ENCODE data around the gene PIMREG.

The PIMREG gene

GRCh38 chr17:6427279-6427781 lies 16.9 kb upstream of the PIMREG start:
- Mint-ChIP-seq H3K27ac (peak overlapping the region; percentile 84), H3K27me3 (peaks cover 94% of the 10 kb centered on the region), H3K4me3 (peak overlapping the region; percentile 59), H3K4me1 (peaks cover 19% of the 10 kb centered on the region), H3K36me3 (peaks cover 5% of the 10 kb centered on the region), H3K9me3 (peaks cover 16% of the 10 kb centered on the region)
- DNase-seq, result peak; percentile 85
- CTCF ChIA-PET, result interaction anchor here (0.6 to 1.0 kb wide), 2 partner anchors 8 to 721 kb away, joined by 3 read pairs; partner anchors contain the start of gene AIPL1

- CTCF ChIA-PET, result interaction anchor here (1.2 kb wide), 1 partner anchor 9 kb away, joined by 3 read pairs; no protein-coding TSS in a partner anchor
- H3K27ac Mint-ChIP-seq, result peak overlapping the region; percentile 59
These were observed 15.9 kb upstream of the PIMREG start for GRCh38 chr17:6428207-6428965.

GRCh38 chr17:6429266-6429665 lies 15.0 kb upstream of the PIMREG start:
- H3K9me3 Mint-ChIP-seq, result peaks cover 16% of the 10 kb centered on the region
- DNase-seq, result no peak

More at GRCh38 chr17:6428207-6428965, 15.9 kb upstream of the PIMREG start:
- H3K27me3 Mint-ChIP-seq, result peaks cover 94% of the 10 kb centered on the region
- no peak overlapping the region for H3K4me3 Mint-ChIP-seq
- H3K9me3 Mint-ChIP-seq, result peaks cover 16% of the 10 kb centered on the region
- no peak for DNase-seq
- H3K4me1 Mint-ChIP-seq, result peaks cover 19% of the 10 kb centered on the region
- H3K36me3 Mint-ChIP-seq, result peaks cover 5% of the 10 kb centered on the region

GRCh38 chr17:6430769-6431168 lies 13.5 kb upstream of the PIMREG start:
- CTCF ChIA-PET, result interaction anchor here (0.9 kb wide), 1 partner anchor 18 kb away, joined by 3 read pairs; no protein-coding TSS in a partner anchor
- H3K27me3 Mint-ChIP-seq, result peaks cover 94% of the 10 kb centered on the region
- H3K9me3 Mint-ChIP-seq, result peaks cover 16% of the 10 kb centered on the region
- H3K27ac Mint-ChIP-seq, result no peak overlapping the region
- no peak for DNase-seq
- H3K36me3 Mint-ChIP-seq, result peaks cover 5% of the 10 kb centered on the region
- H3K4me3 Mint-ChIP-seq, result no peak overlapping the region
- H3K4me1 Mint-ChIP-seq, result peaks cover 19% of the 10 kb centered on the region

More at GRCh38 chr17:6429266-6429665, 15.0 kb upstream of the PIMREG start:
- Mint-ChIP-seq H3K27ac (no peak overlapping the region), H3K36me3 (peaks cover 5% of the 10 kb centered on the region), H3K27me3 (peaks cover 94% of the 10 kb centered on the region), H3K4me1 (peaks cover 19% of the 10 kb centered on the region), H3K4me3 (no peak overlapping the region)
- CTCF ChIA-PET, result interaction anchor here (1.2 kb wide), 1 partner anchor 8 kb away, joined by 3 read pairs; no protein-coding TSS in a partner anchor

- DNase-seq, result no peak
- H3K4me3 Mint-ChIP-seq, result no peak within 1 kb of the TSS
- peaks cover 12% of the 10 kb centered on the region for H3K9me3 Mint-ChIP-seq
- H3K27me3 Mint-ChIP-seq, result peaks cover 95% of the 10 kb centered on the region
- H3K27ac Mint-ChIP-seq, result no peak within 1 kb of the TSS
- CTCF ChIA-PET, result interaction anchor here (0.6 to 1.4 kb wide), 5 partner anchors 8 to 849 kb away, joined by 3 read pairs; no protein-coding TSS in a partner anchor
- H3K4me1 Mint-ChIP-seq, result peaks cover 2% of the 10 kb centered on the region
- peaks cover 4% of the 10 kb centered on the region for H3K36me3 Mint-ChIP-seq
These were observed 9.2 kb upstream of the PIMREG start, which contains the start of gene AIPL1 for GRCh38 chr17:6435051-6435450. AIPL1 (minus strand) TSS chr17:6435121; CDS start chr17:6435104, 17 bp downstream.

- CTCF ChIA-PET, result interaction anchor here (0.8 to 1.7 kb wide), 12 partner anchors 10 to 849 kb away, joined by 3 to 8 read pairs (median 4); no protein-coding TSS in a partner anchor
- Mint-ChIP-seq H3K27me3 (peaks cover 89% of the 10 kb centered on the region), H3K9me3 (peaks cover 7% of the 10 kb centered on the region), H3K27ac (no peak overlapping the region), H3K4me3 (no peak overlapping the region), H3K36me3 (no peaks in the 10 kb centered on the region), H3K4me1 (peaks cover 2% of the 10 kb centered on the region)
- DNase-seq, result peak; percentile 78
These were observed 8.3 kb upstream of the PIMREG start for GRCh38 chr17:6435968-6436367.

DNA sequence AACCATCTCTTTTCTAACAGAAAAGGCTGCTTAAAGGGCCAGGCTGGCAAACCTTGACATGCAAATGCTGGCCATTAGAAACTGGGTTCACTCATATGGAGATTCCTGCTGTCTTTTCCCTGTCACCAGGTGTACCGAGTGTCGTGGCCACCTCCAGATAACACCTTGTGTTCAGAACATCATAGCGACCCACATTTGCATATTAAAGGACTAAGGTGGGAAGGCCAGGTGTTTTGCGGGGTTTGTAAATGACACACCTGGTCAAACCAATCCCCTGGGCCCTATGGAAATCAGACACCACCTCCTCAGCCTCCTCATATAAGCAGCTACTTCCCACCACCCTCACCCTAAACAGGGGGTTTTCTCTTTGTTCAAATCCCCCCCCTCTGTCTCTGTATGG lies 6.8 kb upstream of the PIMREG start:
- no peaks in the 10 kb centered on the region for H3K9me3 Mint-ChIP-seq
- H3K36me3 Mint-ChIP-seq, result no peaks in the 10 kb centered on the region
- H3K27me3 Mint-ChIP-seq, result peaks cover 83% of the 10 kb centered on the region
- H3K4me1 Mint-ChIP-seq, result peaks cover 2% of the 10 kb centered on the region
- H3K4me3 Mint-ChIP-seq, result no peak overlapping the region
- DNase-seq, result no peak
- H3K27ac Mint-ChIP-seq, result no peak overlapping the region
- CTCF ChIA-PET, result interaction anchor here (0.7 to 1.7 kb wide), 3 partner anchors 9 to 850 kb away, joined by 3 to 5 read pairs (median 3); no protein-coding TSS in a partner anchor

DNA sequence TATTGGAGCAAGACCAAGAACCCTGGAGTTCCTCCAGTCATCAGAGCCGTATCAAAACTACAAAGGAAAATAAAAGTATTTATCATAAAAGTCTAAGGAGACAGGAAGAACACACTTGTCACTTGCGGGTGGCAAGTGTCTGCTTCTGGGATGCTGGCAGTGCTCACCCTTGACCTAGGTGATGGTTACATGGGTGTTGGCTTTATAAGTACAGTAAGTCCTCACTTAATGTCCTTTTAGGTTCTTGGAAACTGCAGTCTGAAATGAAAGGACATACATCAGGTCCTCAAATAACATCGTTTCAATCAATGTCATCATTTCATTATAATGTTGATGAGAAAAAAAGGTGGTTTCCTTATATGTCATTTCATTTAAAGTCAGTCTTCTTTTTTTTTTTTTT lies 6.3 kb upstream of the PIMREG start:
- Mint-ChIP-seq H3K27ac (no peak overlapping the region), H3K27me3 (peaks cover 78% of the 10 kb centered on the region), H3K36me3 (no peaks in the 10 kb centered on the region), H3K4me1 (peaks cover 2% of the 10 kb centered on the region), H3K9me3 (no peaks in the 10 kb centered on the region), H3K4me3 (no peak overlapping the region)
- CTCF ChIA-PET, result interaction anchor here (0.7 kb wide), 1 partner anchor 9 kb away, joined by 3 read pairs; no protein-coding TSS in a partner anchor
- no peak for DNase-seq

DNA sequence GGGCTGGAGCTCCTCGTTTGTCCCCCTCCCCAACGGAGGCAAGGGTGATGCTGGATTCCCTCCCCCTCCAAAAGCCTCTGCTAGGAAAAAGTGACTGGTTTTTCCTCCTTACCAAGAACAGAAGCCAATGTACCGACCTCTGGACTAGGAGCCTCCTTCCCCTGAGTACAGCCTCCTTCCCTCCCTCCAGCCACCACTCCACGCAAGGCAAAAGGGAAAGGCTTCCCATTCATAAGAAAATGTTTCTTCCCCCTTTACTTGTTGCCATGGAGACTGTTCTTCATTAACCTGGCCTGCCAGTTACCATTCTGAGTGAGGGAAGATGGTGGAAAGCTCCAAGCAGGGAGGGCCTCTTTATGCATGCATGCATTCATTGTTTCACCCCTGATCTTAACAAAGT lies 4.3 kb upstream of the PIMREG start:
- no peak for DNase-seq
- H3K27ac Mint-ChIP-seq, result no peak overlapping the region
- peaks cover 3% of the 10 kb centered on the region for H3K36me3 Mint-ChIP-seq
- H3K27me3 Mint-ChIP-seq, result peaks cover 70% of the 10 kb centered on the region
- peaks cover 17% of the 10 kb centered on the region for H3K4me1 Mint-ChIP-seq
- CTCF ChIA-PET, result interaction anchor here (0.5 to 1.5 kb wide), 2 partner anchors 16 to 165 kb away, joined by 3 read pairs; no protein-coding TSS in a partner anchor
- H3K9me3 Mint-ChIP-seq, result no peaks in the 10 kb centered on the region
- no peak overlapping the region for H3K4me3 Mint-ChIP-seq

DNA sequence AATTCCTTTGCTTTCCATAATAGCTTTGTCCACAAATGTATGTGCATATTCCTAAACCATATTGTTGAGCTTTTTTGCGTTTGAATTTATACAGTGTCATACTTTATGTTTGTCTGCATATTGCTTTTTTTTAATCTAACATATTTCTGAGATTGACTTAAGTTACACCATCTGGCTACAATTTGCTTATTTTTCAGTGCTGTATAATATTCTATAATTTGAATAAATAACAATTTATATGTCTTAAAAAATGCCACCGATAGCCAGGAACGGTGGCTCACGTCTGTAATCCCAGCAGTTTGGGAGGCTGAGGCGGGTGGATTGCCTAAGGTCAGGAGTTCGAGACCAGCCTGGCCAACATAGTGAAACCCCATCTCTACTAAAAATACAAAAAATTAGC lies 1.5 kb upstream of the PIMREG start:
- H3K27ac Mint-ChIP-seq, result no peak overlapping the region
- H3K4me1 Mint-ChIP-seq, result peaks cover 25% of the 10 kb centered on the region
- CTCF ChIA-PET, result no interaction called here
- peaks cover 42% of the 10 kb centered on the region for H3K27me3 Mint-ChIP-seq
- no peak for DNase-seq
- H3K36me3 Mint-ChIP-seq, result peaks cover 12% of the 10 kb centered on the region
- H3K9me3 Mint-ChIP-seq, result no peaks in the 10 kb centered on the region
- H3K4me3 Mint-ChIP-seq, result no peak overlapping the region

GRCh38 chr17:6444571-6445335 lies 498 bp downstream of the PIMREG start:
- peak overlapping the region; percentile 97 for H3K4me3 Mint-ChIP-seq
- H3K4me1 Mint-ChIP-seq, result peaks cover 25% of the 10 kb centered on the region
- H3K36me3 Mint-ChIP-seq, result peaks cover 21% of the 10 kb centered on the region
- H3K9me3 Mint-ChIP-seq, result no peaks in the 10 kb centered on the region
- H3K27ac Mint-ChIP-seq, result peak overlapping the region; percentile 90
- CTCF ChIA-PET, result no interaction called here
- peaks cover 26% of the 10 kb centered on the region for H3K27me3 Mint-ChIP-seq
- DNase-seq, result no peak

- H3K4me1 Mint-ChIP-seq, result peaks cover 25% of the 10 kb centered on the region
- peaks cover 14% of the 10 kb centered on the region for H3K27me3 Mint-ChIP-seq
These were observed 2.4 kb downstream of the PIMREG start for GRCh38 chr17:6446516-6447100.

DNA sequence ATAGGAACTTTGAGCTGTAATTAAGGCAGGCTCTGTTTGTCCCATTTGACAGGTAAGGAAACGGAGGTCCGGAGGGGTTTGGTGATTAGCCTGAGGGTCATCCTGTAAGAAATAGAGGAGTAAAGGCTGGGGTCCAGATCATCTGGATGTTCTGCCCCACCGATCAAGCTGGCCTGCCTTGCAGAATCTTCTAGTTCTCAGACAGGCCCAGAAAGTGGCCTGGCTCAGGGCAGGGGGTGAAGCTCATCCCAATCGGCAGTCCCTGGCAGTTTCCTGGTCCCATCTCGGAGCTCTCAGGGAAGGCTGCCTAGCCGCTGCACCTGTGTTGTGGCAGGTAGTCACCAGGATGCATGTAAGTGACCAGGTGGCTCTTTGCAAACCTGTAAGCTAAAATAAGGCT lies 4.2 kb downstream of the PIMREG start:
- Mint-ChIP-seq H3K27ac (no peak overlapping the region), H3K4me3 (no peak overlapping the region), H3K36me3 (peaks cover 25% of the 10 kb centered on the region), H3K27me3 (peaks cover 21% of the 10 kb centered on the region), H3K4me1 (peaks cover 21% of the 10 kb centered on the region), H3K9me3 (no peaks in the 10 kb centered on the region)
- CTCF ChIA-PET, result interaction anchor here (0.7 kb wide), 1 partner anchor 18 kb away, joined by 3 read pairs; no protein-coding TSS in a partner anchor
- DNase-seq, result no peak

More at GRCh38 chr17:6446516-6447100, 2.4 kb downstream of the PIMREG start:
- Mint-ChIP-seq H3K36me3 (peaks cover 25% of the 10 kb centered on the region), H3K27ac (no peak overlapping the region), H3K9me3 (no peaks in the 10 kb centered on the region), H3K4me3 (no peak overlapping the region)
- no peak for DNase-seq
- CTCF ChIA-PET, result interaction anchor here (0.6 to 1.3 kb wide), 4 partner anchors 10 to 1464 kb away, joined by 3 to 4 read pairs (median 3); no protein-coding TSS in a partner anchor

All from activated naive CD4-positive, alpha-beta T cell treated with anti-CD3 and anti-CD28 coated beads, Interleukin-2, amount 10 ng/mL, durations not matched to agents 7 days and 5 days (primary cell).